B cell (primary cell): ENCODE data around the gene PLCB3. TPM values are rescaled to one million over a fixed set of nuclear protein-coding genes. Genes with fewer than 3 reads are reported as not detected.
A peak's percentile ranks its signal among the peaks of the same experiment; 100 is the strongest.

Source experiments
- ATAC-seq: fragments of 200-7000 bp; cut with Tn5 transposase; one replicate; pipeline ENCODE4 v1.10.0; 2021; ENCODE audit warnings: low read depth, mild to moderate bottlenecking, moderate number of reproducible peaks, moderate library complexity
- CTCF ChIA-PET: fragments of 350-600 bp; sonication (Branson Sonifier 250); formaldehyde crosslinking; loops from one replicate; lab custom pipeline; 2021; ENCODE audit warnings: antibody characterized with exemption, inconsistent platforms; lab: Charles Lee
- POLR2A ChIA-PET: fragments of 350-600 bp; sonication (Branson Sonifier 250); formaldehyde crosslinking; loops from one replicate; lab custom pipeline; 2021; ENCODE audit warnings: antibody characterized with exemption; lab: Charles Lee
- DNase-seq: peaks from one replicate; pipeline ENCODE4 v3.0.0; 2013
- H2AFZ ChIP-seq: 2 replicates; pipeline ENCODE4 v1.6.1; 2012; ENCODE audit warnings: mild to moderate bottlenecking, low read depth, low read length; ENCODE audit not compliant: insufficient read depth, poor library complexity, severe bottlenecking
- H3K27ac ChIP-seq, 2 donors: 1 replicate in 1 of 2; 2 replicates in 1 of 2; pipeline ENCODE4 v1.5.1; 2012 to 2013; ENCODE audit warnings: low read length in 2 of 2, mild to moderate bottlenecking in 2 of 2, moderate library complexity in 1 of 2
- H3K27me3 ChIP-seq, 4 experiments: fragments of 200-600 bp in 1 of 4; sonication (generic) in 1 of 4; replicated peaks in 1 of 4; 1 replicate in 2 of 4; 2 replicates in 2 of 4; pipeline versions ENCODE4 v1.6.1 to v1.7.0; 2013 to 2016; ENCODE audit warnings: low read length in 3 of 4, mild to moderate bottlenecking in 2 of 4, mixed read lengths in 1 of 4, moderate library complexity in 1 of 4; ENCODE audit not compliant: insufficient read depth in 4 of 4, control insufficient read depth in 3 of 4; ENCODE audit errors: control extremely low read depth in 1 of 4
- H3K36me3 ChIP-seq, 2 experiments: replicated peaks in 1 of 2; 1 replicate in 1 of 2; 2 replicates in 1 of 2; pipeline versions ENCODE4 v1.6.1 to v1.7.1; 2013; ENCODE audit warnings: low read length in 1 of 2; ENCODE audit not compliant: insufficient read depth in 2 of 2, control insufficient read depth in 1 of 2; ENCODE audit errors: control extremely low read depth in 1 of 2, extremely low read depth in 1 of 2
- H3K4me1 ChIP-seq, 2 donors: fragments of 200-600 bp in 1 of 2; sonication (generic) in 1 of 2; 1 replicate in 1 of 2; 2 replicates in 1 of 2; pipeline versions ENCODE4 v1.5.1 to v1.6.1; 2013 to 2017; ENCODE audit warnings: low read length in 2 of 2; ENCODE audit not compliant: control insufficient read depth in 2 of 2, insufficient read depth in 2 of 2
- H3K4me2 ChIP-seq: replicated peaks from 2 replicates; pipeline ENCODE3; 2012; ENCODE audit warnings: mild to moderate bottlenecking, low read depth, low read length; ENCODE audit not compliant: poor library complexity, severe bottlenecking
- H3K4me3 ChIP-seq, 5 experiments: fragments of 200-600 bp in 1 of 5; sonication (generic) in 1 of 5; 1 replicate in 3 of 5; 2 replicates in 2 of 5; pipeline versions ENCODE4 v1.5.1 to v1.7.0; 2011 to 2016; ENCODE audit warnings: low read length in 4 of 5, mild to moderate bottlenecking in 4 of 5, low read depth in 2 of 5, control low read depth in 1 of 5, moderate library complexity in 1 of 5; ENCODE audit not compliant: insufficient read depth in 1 of 5; ENCODE audit errors: control extremely low read depth in 1 of 5, extremely low read depth in 1 of 5
- H3K79me2 ChIP-seq: fragments of 200-600 bp; sonication (generic); one replicate; pipeline ENCODE4 v1.6.0; 2016; ENCODE audit warnings: low read length; ENCODE audit not compliant: control insufficient read depth, insufficient read depth
- H3K9ac ChIP-seq: fragments of 200-600 bp; sonication (generic); 2 replicates; pipeline ENCODE4 v1.6.1; 2017; ENCODE audit warnings: mild to moderate bottlenecking, low read length, moderate library complexity
- H3K9me3 ChIP-seq, 3 donors: one replicate each; pipeline versions ENCODE4 v1.6.1 to v1.7.1; 2013; ENCODE audit warnings: low read length in 2 of 3; ENCODE audit not compliant: control insufficient read depth in 2 of 3, insufficient read depth in 1 of 3; ENCODE audit errors: control extremely low read depth in 1 of 3
- H4K20me1 ChIP-seq: 2 replicates; pipeline ENCODE4 v1.6.0; 2012; ENCODE audit warnings: mild to moderate bottlenecking, low read length; ENCODE audit not compliant: insufficient read depth, control insufficient read depth, poor library complexity, severe bottlenecking
- H3K27ac Mint-ChIP-seq: one replicate; pipeline ENCODE4 v1.8.0; 2021; ENCODE audit warnings: mixed read lengths
- H3K27me3 Mint-ChIP-seq: one replicate; pipeline ENCODE4 v1.8.0; 2021; ENCODE audit warnings: mixed read lengths
- H3K4me1 Mint-ChIP-seq: one replicate; pipeline ENCODE4 v1.8.0; 2021; ENCODE audit warnings: mixed read lengths
- H3K4me3 Mint-ChIP-seq: one replicate; pipeline ENCODE4 v1.8.0; 2021; ENCODE audit warnings: mixed read lengths
- H3K9me3 Mint-ChIP-seq: one replicate; pipeline ENCODE4 v1.8.0; 2022; ENCODE audit warnings: mixed read lengths; ENCODE audit not compliant: insufficient read depth
- CTCF ChIP-seq: fragments of 200-600 bp; IDR thresholded peaks from one replicate; pipeline ENCODE4 v1.8.0; 2022; ENCODE audit warnings: antibody characterized with exemption, mild to moderate bottlenecking
- EZH2 ChIP-seq: IDR thresholded peaks from 2 replicates; pipeline ENCODE4 v1.6.1; 2012; ENCODE audit warnings: borderline replicate concordance, low read depth, mild to moderate bottlenecking, moderate library complexity, low read length; ENCODE audit not compliant: insufficient read depth, poor library complexity, severe bottlenecking
- WGBS: methylation state at CpG from one replicate; pipeline ENCODE4 v1.1.5; 2013; ENCODE audit warnings: missing lambda C conversion rate; ENCODE audit not compliant: insufficient coverage; 5-methylcytosine and 5-hydroxymethylcytosine counted together
- intact Hi-C: fragments of 100-400 bp; cut with micrococcal nuclease; formaldehyde crosslinking; loops from one replicate; pipeline ENCODE4 v1.10.0; 2022
- polyA plus RNA-seq: library from polyadenylated mRNA; depleted of rRNA; stranded (reverse); fragments of >200 nt; gene quantifications from 2 replicates; pipeline ENCODE4 v1.2.3, GENCODE V29; 2012
- small RNA-seq: library from RNA; depleted of rRNA; stranded (forward); fragments of <200 nt; gene quantifications from one replicate; pipeline ENCODE3, GENCODE V24; 2012; ENCODE audit warnings: low replicate concordance, low read depth; ENCODE audit not compliant: insufficient read length
- total RNA-seq, 2 donors: library from RNA; stranded (reverse); fragments of 120-200 nt in 1 of 2; gene quantifications; 1 replicate in 1 of 2; 2 replicates in 1 of 2; pipeline versions ENCODE4 v1.2.3 to v1.2.4, GENCODE V29; 2013 to 2022

PLCB3 gene
- total and polyA plus RNA-seq, 2 donors (not counting 1 experiment from before 2014, with no cell fraction given): 3.0 to 8.1 TPM

- ChIA-PET CTCF (interaction anchor here (0.6 to 4.7 kb wide), 30 partner anchors 9 to 533 kb away, joined by 3 to 188 read pairs (median 8); partner anchors contain the start of genes BAD, CATSPERZ, CCDC88B and ESRRA), POLR2A (interaction anchor here (0.5 to 2.6 kb wide), 29 partner anchors 13 to 1477 kb away, joined by 3 to 50 read pairs (median 4); partner anchors contain the start of genes BAD, CCDC88B, ESRRA and FAU)
- Mint-ChIP-seq H3K9me3 (no peaks in the 10 kb centered on the region), H3K27me3 (no peaks in the 10 kb centered on the region), H3K4me3 (peak within 1 kb of the TSS; percentile 98), H3K27ac (peak within 1 kb of the TSS; percentile 100), H3K4me1 (peaks cover 31% of the 10 kb centered on the region)
- Histone ChIP-seq H2AFZ (peak within 1 kb of the TSS; percentile 89), H4K20me1 (peaks cover 2% of the 10 kb centered on the region), H3K27ac (peak within 1 kb of the TSS; percentile 99 to 100), H3K9ac (peak within 1 kb of the TSS; percentile 95), H3K36me3 (peaks cover 0 to 35% of the 10 kb centered on the region in 2 experiments), H3K79me2 (peaks cover 12% of the 10 kb centered on the region), H3K4me3 (peak within 1 kb of the TSS; percentile 76 to 95 (median 81)), H3K4me1 (peaks cover 8 to 26% of the 10 kb centered on the region in 2 donors), H3K9me3 (no peaks in the 10 kb centered on the region), H3K4me2 (peak within 1 kb of the TSS; percentile 99), H3K27me3 (no peaks in the 10 kb centered on the region)
- under 1% methylated on average over 59 of the region's 61 CpGs for WGBS
- ATAC-seq: peak; percentile 79
- TF ChIP-seq CTCF (peak; percentile 39), EZH2 (no peak)
- DNase-seq: peak; percentile 98
- intact Hi-C loops: loop anchor here (1.0 to 5.0 kb wide), 11 partner anchors 13 to 424 kb away; partner anchors contain the start of genes CCDC88B, ESRRA, GPR137 and RASGRP2
Measured at GRCh38 chr11:64317961-64318765, 66.8 kb downstream of the PLCB3 start, which contains the start of gene PRDX5. Gene PRDX5 (plus strand): TSS chr11:64318121. CDS start chr11:64318216, 95 bp downstream.

Small RNA genes within 50 kb of the gene (small RNA-seq; reads per million reads assigned to genes)
- not detected for gene RF00019

Other genes starting within 250 kb of the PLCB3 start
- gene FLRT1, start 215.6 kb upstream of the PLCB3 start, total RNA-seq: not detected in 2 replicates
- not detected in 2 replicates for gene FLRT1, start 215.6 kb upstream of the PLCB3 start, polyA plus RNA-seq
- gene MACROD1, start 85.4 kb upstream of the PLCB3 start, total RNA-seq: 6.8 and 8.6 TPM in 2 replicates
- 2.7 and 3.6 TPM in 2 replicates for gene MACROD1, start 85.4 kb upstream of the PLCB3 start, polyA plus RNA-seq
- gene STIP1, start 65.4 kb upstream of the PLCB3 start, total RNA-seq: 78.7 and 87.8 TPM in 2 replicates
- 42.1 and 49.8 TPM in 2 replicates for gene STIP1, start 65.4 kb upstream of the PLCB3 start, polyA plus RNA-seq
- 96.2 and 106 TPM in 2 replicates for gene FERMT3, start 44.8 kb upstream of the PLCB3 start, total RNA-seq
- gene FERMT3, start 44.8 kb upstream of the PLCB3 start, polyA plus RNA-seq: 152 and 170 TPM in 2 replicates
- gene TRPT1, start 25.3 kb upstream of the PLCB3 start, total RNA-seq: 59.6 and 62.0 TPM in 2 replicates
- 112 and 145 TPM in 2 replicates for gene TRPT1, start 25.3 kb upstream of the PLCB3 start, polyA plus RNA-seq
- gene NUDT22, start 25.3 kb upstream of the PLCB3 start, total RNA-seq: 97.2 and 104 TPM in 2 replicates
- 109 and 139 TPM in 2 replicates for gene NUDT22, start 25.3 kb upstream of the PLCB3 start, polyA plus RNA-seq
- gene DNAJC4, start 21.0 kb upstream of the PLCB3 start, total RNA-seq: 65.9 and 74.4 TPM in 2 replicates
- 93.1 and 105 TPM in 2 replicates for gene DNAJC4, start 21.0 kb upstream of the PLCB3 start, polyA plus RNA-seq
- 152 and 153 TPM in 2 replicates for gene VEGFB, start 16.9 kb upstream of the PLCB3 start, total RNA-seq
- gene VEGFB, start 16.9 kb upstream of the PLCB3 start, polyA plus RNA-seq: 56.4 and 64.6 TPM in 2 replicates
- 23.7 and 25.7 TPM in 2 replicates for gene FKBP2, start 10.4 kb upstream of the PLCB3 start, total RNA-seq
- 38.2 and 56.5 TPM in 2 replicates for gene FKBP2, start 10.4 kb upstream of the PLCB3 start, polyA plus RNA-seq
- 39.2 and 41.2 TPM in 2 replicates for gene PPP1R14B, start 4.6 kb upstream of the PLCB3 start, total RNA-seq
- gene PPP1R14B, start 4.6 kb upstream of the PLCB3 start, polyA plus RNA-seq: 35.9 and 51.0 TPM in 2 replicates
- gene BAD, start 33.1 kb downstream of the PLCB3 start, total RNA-seq: 24.0 and 25.0 TPM in 2 replicates
- gene BAD, start 33.1 kb downstream of the PLCB3 start, polyA plus RNA-seq: 22.7 and 39.1 TPM in 2 replicates
- gene GPR137, start 34.3 kb downstream of the PLCB3 start, total RNA-seq: 62.5 and 66.1 TPM in 2 replicates
- 49.9 and 58.8 TPM in 2 replicates for gene GPR137, start 34.3 kb downstream of the PLCB3 start, polyA plus RNA-seq
- 0.32 and 0.39 TPM in 2 replicates for gene KCNK4, start 39.8 kb downstream of the PLCB3 start, total RNA-seq
- 0.09 TPM in 1 of 2 replicates, not detected in the other for gene KCNK4, start 39.8 kb downstream of the PLCB3 start, polyA plus RNA-seq
- gene CATSPERZ, start 48.8 kb downstream of the PLCB3 start, total RNA-seq: not detected in 2 replicates
- 0.39 TPM in 1 of 2 replicates, not detected in the other for gene CATSPERZ, start 48.8 kb downstream of the PLCB3 start, polyA plus RNA-seq
- 39.6 and 43.1 TPM in 2 replicates for gene ESRRA, start 54.0 kb downstream of the PLCB3 start, total RNA-seq
- gene ESRRA, start 54.0 kb downstream of the PLCB3 start, polyA plus RNA-seq: 16.3 and 19.5 TPM in 2 replicates
- 133 and 143 TPM in 2 replicates for gene TRMT112, start 66.0 kb downstream of the PLCB3 start, total RNA-seq
- gene TRMT112, start 66.0 kb downstream of the PLCB3 start, polyA plus RNA-seq: 203 and 231 TPM in 2 replicates
- gene PRDX5, start 66.6 kb downstream of the PLCB3 start, total RNA-seq: 50.4 and 56.3 TPM in 2 replicates
- 95.5 and 96.9 TPM in 2 replicates for gene PRDX5, start 66.6 kb downstream of the PLCB3 start, polyA plus RNA-seq
- 172 and 180 TPM in 2 replicates for gene CCDC88B, start 88.7 kb downstream of the PLCB3 start, total RNA-seq
- gene CCDC88B, start 88.7 kb downstream of the PLCB3 start, polyA plus RNA-seq: 208 and 230 TPM in 2 replicates
- gene RPS6KA4, start 107.6 kb downstream of the PLCB3 start, total RNA-seq: 22.6 and 24.2 TPM in 2 replicates
- 30.4 and 32.5 TPM in 2 replicates for gene RPS6KA4, start 107.6 kb downstream of the PLCB3 start, polyA plus RNA-seq